SK-N-SH treated with all-trans-retinoic acid at 6 μM for 48 hours (cell line): ENCODE data around the gene TARBP1.

ENCODE experiments used
- ATAC-seq: fragments of 200-7000 bp; cut with Tn5 transposase; 3 replicates; pipeline ENCODE4 v1.9.1; 2020; ENCODE audit warnings: mild to moderate bottlenecking, moderate library complexity
- ARNTL ChIP-seq: fragments of 450-650 bp; formaldehyde crosslinking; IDR thresholded peaks from 2 replicates; pipeline ENCODE4 v1.5.0; 2020; ENCODE audit warnings: low read depth, mild to moderate bottlenecking, moderate library complexity, borderline replicate concordance
- BACH2 ChIP-seq: fragments of 250-450 bp; sonication (Bioruptor Pico); IDR thresholded peaks from 2 replicates; pipeline ENCODE4 v1.9.0; 2021; ENCODE audit warnings: mild to moderate bottlenecking, borderline replicate concordance
- CREB5 ChIP-seq: fragments of 250-450 bp; sonication (Bioruptor Pico); IDR thresholded peaks from 2 replicates; pipeline ENCODE4 v1.5.1; 2020; ENCODE audit warnings: low read depth, mild to moderate bottlenecking, moderate library complexity
- CSDC2 ChIP-seq: fragments of 250-450 bp; sonication (Bioruptor Pico); IDR thresholded peaks from 2 replicates; pipeline ENCODE4 v1.5.0; 2020; ENCODE audit warnings: mild to moderate bottlenecking, moderate library complexity
- ESRRG ChIP-seq: fragments of 250-450 bp; sonication (Bioruptor Pico); IDR thresholded peaks from 2 replicates; pipeline ENCODE4 v1.6.1; 2021; ENCODE audit warnings: mild to moderate bottlenecking
- GLIS3 ChIP-seq: fragments of 250-450 bp; sonication (Bioruptor Pico); IDR thresholded peaks from 2 replicates; pipeline ENCODE4 v1.5.0; 2020; ENCODE audit warnings: mild to moderate bottlenecking, moderate library complexity
- ISL1 ChIP-seq: fragments of 250-450 bp; sonication (Bioruptor Pico); IDR thresholded peaks from 2 replicates; pipeline ENCODE4 v2.1.2; 2022; ENCODE audit warnings: mild to moderate bottlenecking, moderate library complexity
- OSR1 ChIP-seq: fragments of 250-450 bp; sonication (Bioruptor Pico); IDR thresholded peaks from 2 replicates; pipeline ENCODE4 v1.8.0; 2022; ENCODE audit warnings: moderate library complexity, mild to moderate bottlenecking, inconsistent platforms
- POU6F1 ChIP-seq: fragments of 250-450 bp; sonication (Bioruptor Pico); IDR thresholded peaks from 2 replicates; pipeline ENCODE4 v1.8.0; 2021; ENCODE audit warnings: low read depth, mild to moderate bottlenecking, moderate library complexity, borderline replicate concordance
- RARB ChIP-seq: fragments of 250-450 bp; sonication (Bioruptor Pico); IDR thresholded peaks from 2 replicates; pipeline ENCODE4 v1.8.0; 2021; ENCODE audit warnings: mild to moderate bottlenecking, moderate library complexity
- TCF4 ChIP-seq: fragments of 250-450 bp; sonication (Bioruptor Pico); IDR thresholded peaks from 2 replicates; pipeline ENCODE4 v1.8.0; 2021; ENCODE audit warnings: mild to moderate bottlenecking, moderate library complexity, borderline replicate concordance
- TOX ChIP-seq: fragments of 250-450 bp; sonication (Bioruptor Pico); IDR thresholded peaks from 2 replicates; pipeline ENCODE4 v1.8.0; 2021; ENCODE audit warnings: mild to moderate bottlenecking, moderate library complexity, borderline replicate concordance
- ZC3H10 ChIP-seq: fragments of 250-450 bp; sonication (Bioruptor Pico); IDR thresholded peaks from 2 replicates; pipeline ENCODE4 v1.5.1; 2021; ENCODE audit warnings: mild to moderate bottlenecking, moderate library complexity
- ZFP3 ChIP-seq: fragments of 250-450 bp; sonication (Bioruptor Pico); IDR thresholded peaks from 2 replicates; pipeline ENCODE4 v1.5.0; 2020; ENCODE audit warnings: mild to moderate bottlenecking, moderate library complexity
- ZFP30 ChIP-seq: fragments of 450-650 bp; formaldehyde crosslinking; IDR thresholded peaks from 2 replicates; pipeline ENCODE4 v1.5.0; 2022; ENCODE audit warnings: mild to moderate bottlenecking, moderate library complexity
- ZNF565 ChIP-seq: fragments of 450-650 bp; formaldehyde crosslinking; conservative IDR thresholded peaks from 2 replicates; pipeline ENCODE4 v1.5.0; 2020; ENCODE audit warnings: low read depth, mild to moderate bottlenecking, moderate library complexity
- ZNF70 ChIP-seq: fragments of 450-650 bp; formaldehyde crosslinking; IDR thresholded peaks from 2 replicates; pipeline ENCODE4 v1.5.0; 2020; ENCODE audit warnings: mild to moderate bottlenecking, moderate library complexity
- TF ChIP-seq, protein P1 (sequence below): fragments of 250-450 bp; sonication (Bioruptor Pico); IDR thresholded peaks from 2 replicates; pipeline ENCODE4 v1.8.0; 2020; ENCODE audit warnings: mild to moderate bottlenecking, moderate library complexity, borderline replicate concordance
- TF ChIP-seq, protein P2 (sequence below): fragments of 250-450 bp; sonication (Bioruptor Pico); IDR thresholded peaks from 2 replicates; pipeline ENCODE4 v1.5.0; 2020; ENCODE audit warnings: mild to moderate bottlenecking, moderate library complexity

The TARBP1 gene

GRCh38 chr1:234409328-234409727 lies 69.7 kb downstream of the TARBP1 start:
- peak; percentile 64; the same call in 2 of the 3 replicates for ATAC-seq
- TF ChIP-seq POU6F1 (no peak), ZFP3 (CRISPR knock-in tag) (no peak)

DNA sequence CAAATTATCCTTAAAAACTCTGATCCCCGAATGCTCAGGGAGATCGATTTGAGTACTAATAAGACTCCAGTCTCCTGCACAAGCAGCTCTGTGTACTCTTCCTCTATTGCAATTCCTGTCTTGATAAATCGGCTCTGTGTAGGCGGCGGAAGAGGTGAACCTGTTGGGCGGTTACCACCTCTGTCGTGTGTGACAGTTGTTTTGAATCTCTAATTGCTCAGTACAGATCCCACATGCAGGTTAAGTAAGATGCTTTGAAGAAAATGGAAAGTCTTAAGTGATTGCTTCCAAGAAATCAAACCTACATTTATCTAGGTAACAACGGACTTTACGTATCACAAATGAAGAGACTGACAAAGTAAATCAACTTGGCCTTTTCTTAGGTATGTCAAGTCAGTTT lies 70.2 kb downstream of the TARBP1 start:
- TF ChIP-seq ZFP3 (CRISPR knock-in tag) = no peak
- no peak for TF ChIP-seq CSDC2 (CRISPR knock-in tag)
- no peak for TF ChIP-seq ZNF565 (CRISPR knock-in tag)
- TF ChIP-seq BACH2 (CRISPR knock-in tag) = no peak
- TF ChIP-seq ZFP30 = no peak
- TF ChIP-seq, protein P1, sequence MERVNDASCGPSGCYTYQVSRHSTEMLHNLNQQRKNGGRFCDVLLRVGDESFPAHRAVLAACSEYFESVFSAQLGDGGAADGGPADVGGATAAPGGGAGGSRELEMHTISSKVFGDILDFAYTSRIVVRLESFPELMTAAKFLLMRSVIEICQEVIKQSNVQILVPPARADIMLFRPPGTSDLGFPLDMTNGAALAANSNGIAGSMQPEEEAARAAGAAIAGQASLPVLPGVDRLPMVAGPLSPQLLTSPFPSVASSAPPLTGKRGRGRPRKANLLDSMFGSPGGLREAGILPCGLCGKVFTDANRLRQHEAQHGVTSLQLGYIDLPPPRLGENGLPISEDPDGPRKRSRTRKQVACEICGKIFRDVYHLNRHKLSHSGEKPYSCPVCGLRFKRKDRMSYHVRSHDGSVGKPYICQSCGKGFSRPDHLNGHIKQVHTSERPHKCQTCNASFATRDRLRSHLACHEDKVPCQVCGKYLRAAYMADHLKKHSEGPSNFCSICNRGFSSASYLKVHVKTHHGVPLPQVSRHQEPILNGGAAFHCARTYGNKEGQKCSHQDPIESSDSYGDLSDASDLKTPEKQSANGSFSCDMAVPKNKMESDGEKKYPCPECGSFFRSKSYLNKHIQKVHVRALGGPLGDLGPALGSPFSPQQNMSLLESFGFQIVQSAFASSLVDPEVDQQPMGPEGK (CRISPR knock-in tag) = no peak
- no peak for TF ChIP-seq GLIS3 (CRISPR knock-in tag)
- TF ChIP-seq RARB (CRISPR knock-in tag) = no peak
- no peak for TF ChIP-seq POU6F1
- TF ChIP-seq, protein P2, sequence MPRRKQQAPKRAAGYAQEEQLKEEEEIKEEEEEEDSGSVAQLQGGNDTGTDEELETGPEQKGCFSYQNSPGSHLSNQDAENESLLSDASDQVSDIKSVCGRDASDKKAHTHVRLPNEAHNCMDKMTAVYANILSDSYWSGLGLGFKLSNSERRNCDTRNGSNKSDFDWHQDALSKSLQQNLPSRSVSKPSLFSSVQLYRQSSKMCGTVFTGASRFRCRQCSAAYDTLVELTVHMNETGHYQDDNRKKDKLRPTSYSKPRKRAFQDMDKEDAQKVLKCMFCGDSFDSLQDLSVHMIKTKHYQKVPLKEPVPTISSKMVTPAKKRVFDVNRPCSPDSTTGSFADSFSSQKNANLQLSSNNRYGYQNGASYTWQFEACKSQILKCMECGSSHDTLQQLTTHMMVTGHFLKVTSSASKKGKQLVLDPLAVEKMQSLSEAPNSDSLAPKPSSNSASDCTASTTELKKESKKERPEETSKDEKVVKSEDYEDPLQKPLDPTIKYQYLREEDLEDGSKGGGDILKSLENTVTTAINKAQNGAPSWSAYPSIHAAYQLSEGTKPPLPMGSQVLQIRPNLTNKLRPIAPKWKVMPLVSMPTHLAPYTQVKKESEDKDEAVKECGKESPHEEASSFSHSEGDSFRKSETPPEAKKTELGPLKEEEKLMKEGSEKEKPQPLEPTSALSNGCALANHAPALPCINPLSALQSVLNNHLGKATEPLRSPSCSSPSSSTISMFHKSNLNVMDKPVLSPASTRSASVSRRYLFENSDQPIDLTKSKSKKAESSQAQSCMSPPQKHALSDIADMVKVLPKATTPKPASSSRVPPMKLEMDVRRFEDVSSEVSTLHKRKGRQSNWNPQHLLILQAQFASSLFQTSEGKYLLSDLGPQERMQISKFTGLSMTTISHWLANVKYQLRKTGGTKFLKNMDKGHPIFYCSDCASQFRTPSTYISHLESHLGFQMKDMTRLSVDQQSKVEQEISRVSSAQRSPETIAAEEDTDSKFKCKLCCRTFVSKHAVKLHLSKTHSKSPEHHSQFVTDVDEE (CRISPR knock-in tag) = no peak
- no peak for TF ChIP-seq ZNF70
- no peak for ATAC-seq

GRCh38 chr1:234406871-234407270 lies 72.1 kb downstream of the TARBP1 start:
- no peak for TF ChIP-seq ZC3H10 (CRISPR knock-in tag)
- TF ChIP-seq RARB (CRISPR knock-in tag) = no peak
- TF ChIP-seq CREB5 (CRISPR knock-in tag) = no peak
- TF ChIP-seq TCF4 = no peak
- TF ChIP-seq ISL1 (CRISPR knock-in tag) = no peak
- TF ChIP-seq TOX (CRISPR knock-in tag) = no peak
- TF ChIP-seq CSDC2 (CRISPR knock-in tag) = no peak
- TF ChIP-seq ZNF565 (CRISPR knock-in tag) = no peak
- TF ChIP-seq, protein P2 (CRISPR knock-in tag) = no peak
- TF ChIP-seq OSR1 = no peak
- TF ChIP-seq ARNTL = no peak
- no peak for TF ChIP-seq POU6F1
- TF ChIP-seq ZFP30 = no peak
- no peak for TF ChIP-seq ZNF70
- no peak for TF ChIP-seq ESRRG
- no peak for ATAC-seq
